Measurements from ENCODE around the gene HRH1.

HRH1 gene

DNA sequence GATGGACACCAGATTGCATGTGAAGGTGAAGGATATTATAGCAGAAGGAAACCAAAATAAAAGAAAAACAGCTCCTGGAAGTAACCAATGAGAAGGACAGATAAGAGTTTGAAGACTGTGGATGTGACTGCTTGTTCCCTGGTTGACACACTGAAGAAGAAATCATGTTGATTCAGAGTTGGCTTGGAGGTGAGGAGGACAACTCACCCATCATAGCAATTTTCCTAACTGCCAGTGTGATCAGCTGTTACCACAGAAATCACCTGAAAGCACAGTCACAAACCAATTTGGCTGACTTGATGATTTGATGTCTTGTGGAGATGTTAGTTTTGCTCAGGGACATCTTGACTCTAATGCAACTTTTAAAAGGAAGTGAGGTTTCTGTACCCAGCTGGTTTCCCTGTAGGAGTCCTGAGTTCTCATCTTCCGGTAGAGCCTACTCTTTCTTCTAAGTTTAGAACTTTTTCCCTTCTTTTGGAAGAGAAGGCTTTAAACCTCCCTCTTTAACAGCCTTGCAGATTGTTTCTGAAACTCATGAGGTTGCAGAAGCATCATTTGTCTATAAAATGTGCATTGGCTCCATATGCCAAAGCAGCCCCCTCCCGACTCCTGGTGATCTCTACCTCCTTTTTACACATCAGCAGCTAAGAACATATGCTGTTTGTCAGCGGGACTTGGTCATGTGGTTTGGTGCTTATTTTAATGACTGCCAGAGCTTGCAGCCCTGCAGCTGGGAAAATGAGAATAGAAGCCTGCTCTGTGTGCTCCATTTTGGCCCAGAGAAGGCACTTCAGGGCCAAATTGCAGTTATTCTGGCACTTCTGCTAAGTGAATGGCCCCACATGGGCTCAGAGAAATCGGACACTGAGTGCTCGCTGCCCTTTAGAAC lies 128.2 kb downstream of the HRH1 start:
- DNase-seq (ENCODE audit: low read depth) = no peak

DNA sequence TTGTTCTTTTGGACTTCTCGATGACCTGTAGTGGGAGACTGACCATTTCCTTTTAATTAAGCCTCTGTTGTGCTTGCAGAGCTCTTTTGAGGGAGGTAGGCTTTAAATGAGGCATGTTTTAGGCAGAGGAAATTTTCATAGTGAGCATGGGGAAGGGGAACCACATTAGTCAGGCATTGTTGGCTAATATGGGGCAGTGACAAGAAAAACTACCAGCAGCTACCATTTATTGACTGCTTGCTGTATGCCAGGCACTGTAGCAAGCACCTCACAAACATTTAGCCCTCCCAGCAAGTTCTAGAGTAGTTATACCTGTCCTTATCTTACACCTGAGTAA lies 128.8 kb downstream of the HRH1 start:
- no peak for DNase-seq (ENCODE audit: low read depth)

DNA sequence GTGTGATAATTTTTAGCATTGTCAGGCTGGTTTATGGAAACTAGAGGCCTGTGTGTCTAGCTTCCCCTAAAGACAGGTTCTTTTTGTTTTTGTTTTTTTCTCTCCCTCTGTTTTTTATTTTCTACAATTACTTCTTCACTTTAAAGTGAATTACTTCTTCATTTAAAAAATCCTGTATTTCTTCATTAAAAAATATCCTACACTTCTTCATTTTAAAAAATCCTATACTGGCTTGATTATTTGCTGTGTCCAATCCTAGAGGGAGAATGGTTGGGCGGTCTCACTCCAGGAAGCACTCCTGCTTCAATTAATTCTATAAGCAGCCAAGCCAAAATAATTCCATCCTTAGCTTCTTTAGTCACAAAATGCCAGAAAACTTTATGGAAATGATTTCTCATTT lies 129.7 kb downstream of the HRH1 start:
- no peak for DNase-seq (ENCODE audit: low read depth)

DNA sequence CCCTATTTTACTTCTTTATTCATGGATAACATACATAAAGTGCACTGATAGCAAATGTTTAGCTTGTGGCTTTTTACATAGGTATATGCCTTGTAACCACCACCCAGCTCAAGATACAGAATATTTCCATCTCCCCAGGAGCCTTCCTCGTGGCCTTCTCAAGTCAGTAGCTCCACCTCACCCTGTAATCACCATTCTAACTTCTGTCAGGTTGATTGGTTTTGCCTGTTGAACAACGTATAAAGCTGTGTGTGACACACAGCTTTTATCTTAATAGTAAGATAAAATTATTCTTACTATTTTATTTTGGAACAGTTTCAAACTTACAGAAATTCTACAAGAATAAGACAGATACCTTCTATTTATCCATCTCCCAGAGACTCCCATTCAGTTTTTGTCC lies 131.2 kb downstream of the HRH1 start:
- DNase-seq (ENCODE audit: low read depth) = no peak

DNA sequence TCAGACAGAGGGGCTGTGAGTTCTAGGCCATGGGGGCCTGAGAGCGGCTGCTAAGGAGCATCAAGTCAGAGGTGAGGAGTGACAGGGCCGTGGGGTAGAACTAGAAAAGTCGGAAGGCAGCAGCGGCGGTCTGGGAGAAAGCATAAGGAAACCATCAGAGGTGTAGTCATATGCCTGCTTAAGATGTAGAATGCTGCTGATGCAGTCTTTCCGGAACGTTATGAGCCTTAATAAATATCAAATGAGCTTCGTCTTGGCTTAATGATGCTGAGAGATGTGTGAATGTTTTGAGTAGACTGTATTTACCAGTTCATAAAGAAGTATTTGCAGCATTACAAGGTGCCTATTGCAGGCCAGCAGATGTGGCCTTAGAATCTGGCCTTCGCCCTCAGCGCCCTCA lies 133.1 kb downstream of the HRH1 start:
- DNase-seq (ENCODE audit: low read depth) = no peak

DNA sequence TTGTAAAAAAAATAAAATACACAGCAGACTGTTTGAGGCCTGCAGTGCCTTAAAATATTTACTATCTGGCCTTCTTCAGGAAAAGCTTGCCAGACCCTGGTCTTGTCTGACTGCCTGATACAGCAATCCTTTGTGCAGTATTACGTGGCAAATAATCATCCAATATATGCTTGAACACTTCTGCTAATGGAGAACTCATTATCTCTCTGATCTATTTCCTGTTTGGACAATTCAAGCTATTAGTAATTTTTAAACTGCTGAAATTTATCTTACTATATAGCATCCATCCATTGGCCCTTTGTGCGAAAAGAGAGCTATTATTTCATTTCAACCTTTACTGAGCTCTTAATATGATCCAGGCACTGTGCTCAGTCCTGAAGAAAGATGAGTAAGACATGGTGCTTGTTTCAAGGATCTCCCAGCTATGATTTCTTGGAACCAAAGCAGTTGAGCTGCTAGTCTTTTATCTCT lies 133.8 kb downstream of the HRH1 start:
- no peak for DNase-seq (ENCODE audit: low read depth)

DNA sequence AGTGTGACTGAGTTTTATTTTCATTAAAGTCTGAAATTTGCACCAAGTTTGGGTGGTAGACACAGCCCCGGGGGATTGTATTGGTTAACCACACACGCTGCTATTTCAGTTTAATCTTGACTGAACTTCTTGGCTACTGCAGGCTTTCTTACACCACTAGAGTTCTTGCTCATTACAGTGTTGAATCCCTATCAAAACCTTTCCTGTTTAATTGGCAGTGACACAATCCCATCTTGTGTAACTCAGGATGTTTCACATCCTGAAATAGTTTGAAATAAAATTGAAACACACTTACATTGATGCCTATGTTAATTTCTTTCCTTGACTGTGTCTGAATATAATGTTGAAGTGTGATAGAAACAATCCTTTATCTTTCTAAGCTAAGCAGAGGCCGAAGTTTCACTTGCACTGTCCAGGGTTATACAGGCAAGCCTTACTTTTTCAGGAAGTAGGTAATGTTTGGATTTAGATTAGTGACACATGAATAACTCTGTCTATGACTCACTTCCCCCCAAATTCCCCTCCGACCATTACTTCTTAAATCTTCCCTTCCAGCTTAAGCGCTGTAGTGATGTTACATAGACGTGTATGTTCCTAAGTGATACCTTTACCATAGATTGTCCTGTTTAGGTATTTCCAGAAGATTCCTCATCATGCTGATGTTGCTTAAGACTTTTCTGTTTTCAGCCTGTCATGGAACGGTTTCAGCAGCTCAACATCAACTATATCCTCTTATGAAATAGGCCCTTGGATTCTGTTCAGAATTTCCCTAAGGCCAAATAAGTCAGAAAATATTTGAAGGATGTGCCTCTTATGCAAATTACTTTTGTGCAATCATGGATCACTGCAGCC lies 134.7 kb downstream of the HRH1 start:
- DNase-seq (ENCODE audit: low read depth) = no peak

DNA sequence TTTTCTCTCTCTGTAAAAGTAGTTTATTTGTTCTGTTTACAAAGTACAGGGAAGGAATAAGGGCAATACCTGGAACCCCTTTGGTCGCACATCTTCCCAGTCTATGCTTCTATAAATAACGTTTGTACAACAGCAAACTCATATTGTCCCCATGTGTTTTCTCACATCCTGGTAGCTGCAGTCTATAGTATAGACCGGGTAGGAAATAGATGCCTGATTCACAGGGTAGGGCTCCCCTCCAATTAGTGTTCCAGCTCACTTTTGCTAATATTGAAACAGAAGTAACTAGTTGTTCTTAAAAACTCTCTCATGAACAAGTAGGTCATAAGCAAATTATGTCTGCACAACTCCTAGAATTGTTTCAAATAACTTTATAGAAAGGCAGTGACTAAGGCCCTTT lies 135.6 kb downstream of the HRH1 start:
- DNase-seq (ENCODE audit: low read depth) = no peak

DNA sequence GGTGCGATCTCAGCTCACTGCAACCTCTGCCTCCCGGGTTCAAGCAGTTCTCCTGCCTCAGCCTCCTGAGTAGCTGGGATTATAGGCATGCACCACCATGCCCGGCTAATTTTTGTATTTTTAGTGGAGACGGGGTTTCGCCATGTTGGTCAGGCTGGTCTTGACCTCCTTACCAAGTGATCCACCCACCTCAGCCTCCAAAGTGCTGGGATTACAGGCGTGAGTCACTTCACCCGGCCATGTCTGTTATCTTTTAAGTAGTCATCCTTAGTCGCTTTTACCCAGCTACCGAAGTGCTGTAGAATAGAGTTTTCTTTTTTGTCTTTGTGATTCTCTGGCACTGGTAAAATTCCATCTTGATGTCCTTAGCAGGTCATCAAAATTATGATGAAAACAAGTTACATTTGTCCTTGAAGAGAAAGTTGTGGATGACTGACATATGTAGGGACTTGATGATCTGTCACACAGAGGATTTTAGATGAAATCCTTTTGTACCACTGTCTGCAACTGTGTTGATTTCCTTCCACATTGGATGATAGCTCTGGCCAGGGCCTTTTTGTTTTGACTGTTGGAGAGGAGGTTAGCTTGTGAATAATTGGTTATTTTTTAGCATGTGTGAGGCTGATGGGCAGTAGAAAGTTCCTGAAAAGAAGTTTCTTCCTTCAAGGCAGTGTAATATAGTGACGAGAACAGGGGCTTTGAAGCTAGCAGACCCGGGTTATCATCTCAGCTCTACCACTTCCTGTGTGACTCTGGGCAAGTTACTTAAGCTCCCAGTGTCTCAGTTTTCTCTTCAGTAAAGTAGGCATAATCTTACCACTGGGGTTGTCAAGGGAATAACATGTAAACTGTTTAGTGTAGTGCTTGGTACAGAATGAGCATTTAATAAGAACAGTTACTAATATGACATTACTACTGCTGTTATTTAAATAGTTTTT lies 136.7 kb downstream of the HRH1 start:
- DNase-seq (ENCODE audit: low read depth) = no peak

DNA sequence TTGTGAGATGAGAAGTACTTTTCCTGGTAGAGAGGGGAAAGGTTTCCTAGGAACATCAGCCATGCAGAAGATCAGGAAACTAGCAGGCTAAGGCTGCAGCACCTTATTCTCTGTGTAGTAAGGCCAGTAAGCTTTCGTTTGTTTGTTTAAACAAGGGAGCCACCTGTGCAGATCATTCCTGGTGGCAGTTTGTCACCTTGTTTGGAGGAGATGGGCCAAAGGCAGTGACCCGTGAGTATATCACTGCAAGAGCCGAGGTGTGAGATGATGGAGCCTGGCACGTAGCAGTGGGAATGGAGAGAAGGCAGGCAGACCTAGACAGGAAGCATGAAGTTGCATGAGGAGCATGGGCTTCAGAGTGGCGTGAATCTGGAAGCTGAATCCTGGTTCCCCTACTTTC lies 137.5 kb downstream of the HRH1 start:
- DNase-seq (ENCODE audit: low read depth) = no peak

DNA sequence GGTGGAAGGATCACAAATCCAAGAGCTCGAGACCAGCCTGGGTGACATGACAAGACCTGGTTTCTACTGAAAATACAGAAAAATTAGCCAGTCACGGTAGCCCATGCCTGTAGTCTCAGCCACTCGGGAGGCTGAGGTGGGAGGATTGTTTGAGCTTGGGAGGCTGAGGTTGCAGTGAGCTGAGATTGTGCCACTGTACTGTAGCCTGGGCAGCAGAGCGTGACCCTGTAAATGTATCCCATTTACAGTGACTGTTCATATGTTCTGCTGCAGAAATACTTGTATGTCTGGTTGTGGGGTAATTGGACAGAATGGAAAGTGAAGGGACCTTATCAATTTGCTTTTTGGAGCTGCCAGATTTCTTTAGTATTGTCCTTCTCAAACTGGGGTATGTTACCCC lies 142.8 kb downstream of the HRH1 start:
- no peak for DNase-seq (ENCODE audit: low read depth)

DNA sequence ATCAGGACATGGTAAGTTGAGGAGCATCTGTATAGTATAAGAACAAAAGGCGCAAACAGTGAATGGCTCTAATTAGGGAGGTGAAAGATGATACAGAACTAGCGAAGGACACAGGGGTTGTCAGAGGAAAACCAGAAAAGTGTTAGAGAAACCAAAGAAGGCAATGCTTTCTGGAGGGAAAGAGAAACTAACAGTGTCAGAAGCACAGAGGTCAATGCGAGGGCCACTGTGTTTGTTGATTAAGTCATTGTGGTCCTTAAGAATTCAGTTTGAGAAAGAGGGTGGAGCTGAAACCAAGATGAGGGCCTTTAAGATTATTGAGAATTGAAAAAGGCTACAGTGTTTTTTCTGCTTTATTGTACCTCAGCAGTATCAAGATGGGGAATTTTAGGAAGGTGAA lies 146.7 kb downstream of the HRH1 start:
- no peak for DNase-seq (ENCODE audit: low read depth)

DNA sequence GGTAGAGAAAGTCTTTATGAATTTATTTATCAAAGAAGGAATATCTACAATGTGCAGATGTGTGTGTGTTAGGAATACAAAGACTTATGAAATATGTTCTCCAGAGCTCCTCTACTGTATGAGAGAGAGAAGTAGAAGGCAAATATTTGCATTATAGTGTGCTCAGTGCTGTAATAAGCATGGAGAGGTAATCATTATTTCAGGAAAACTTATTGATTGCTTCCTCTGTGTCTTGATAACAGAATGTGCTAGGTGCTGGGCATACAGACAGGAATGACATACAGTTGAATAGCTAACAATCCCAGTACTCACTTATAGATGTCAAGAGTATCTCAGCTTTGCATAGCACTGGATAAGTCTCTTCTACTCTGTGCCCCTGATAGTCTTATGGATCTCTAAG lies 148.2 kb downstream of the HRH1 start:
- DNase-seq (ENCODE audit: low read depth) = no peak

DNA sequence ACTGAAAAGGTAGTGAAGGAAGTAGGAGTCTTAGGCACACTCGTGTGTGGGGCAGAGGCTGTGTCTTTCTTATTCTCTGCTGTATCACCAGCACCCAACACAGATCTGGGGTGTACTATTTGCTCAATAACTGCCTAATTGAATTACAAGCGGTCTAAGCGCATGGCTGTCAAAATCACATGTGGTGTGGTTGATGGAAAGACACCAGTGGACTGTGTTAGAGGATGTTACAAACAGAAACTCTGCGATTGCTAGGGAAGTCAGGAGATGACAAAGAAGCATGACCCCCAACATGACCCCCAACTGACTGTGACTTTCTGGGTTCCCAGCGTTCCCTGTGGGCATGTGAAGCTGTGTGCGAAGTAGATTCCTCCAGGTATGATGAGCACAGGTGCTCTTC lies 149.9 kb downstream of the HRH1 start:
- no peak for DNase-seq (ENCODE audit: low read depth)

DNA sequence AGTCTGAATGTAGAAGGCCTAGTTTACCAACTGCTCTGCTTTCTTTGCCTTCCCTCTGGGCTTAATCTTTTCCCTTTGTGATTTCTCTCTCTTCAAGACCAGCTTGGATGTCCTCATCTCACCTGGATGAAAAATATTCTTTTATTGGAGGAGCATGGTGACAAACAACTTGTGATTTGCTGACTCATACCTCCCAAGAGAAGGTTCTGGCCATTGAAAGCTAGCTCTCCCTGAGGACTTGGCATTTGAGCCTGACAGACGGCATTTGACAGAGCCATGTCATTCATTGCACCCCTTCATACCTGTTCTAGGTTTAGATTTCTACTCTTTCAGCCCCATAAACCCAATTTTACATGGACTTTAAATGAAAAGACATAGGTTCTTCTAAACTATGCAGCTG lies 151.2 kb downstream of the HRH1 start:
- no peak for DNase-seq (ENCODE audit: low read depth)

DNA sequence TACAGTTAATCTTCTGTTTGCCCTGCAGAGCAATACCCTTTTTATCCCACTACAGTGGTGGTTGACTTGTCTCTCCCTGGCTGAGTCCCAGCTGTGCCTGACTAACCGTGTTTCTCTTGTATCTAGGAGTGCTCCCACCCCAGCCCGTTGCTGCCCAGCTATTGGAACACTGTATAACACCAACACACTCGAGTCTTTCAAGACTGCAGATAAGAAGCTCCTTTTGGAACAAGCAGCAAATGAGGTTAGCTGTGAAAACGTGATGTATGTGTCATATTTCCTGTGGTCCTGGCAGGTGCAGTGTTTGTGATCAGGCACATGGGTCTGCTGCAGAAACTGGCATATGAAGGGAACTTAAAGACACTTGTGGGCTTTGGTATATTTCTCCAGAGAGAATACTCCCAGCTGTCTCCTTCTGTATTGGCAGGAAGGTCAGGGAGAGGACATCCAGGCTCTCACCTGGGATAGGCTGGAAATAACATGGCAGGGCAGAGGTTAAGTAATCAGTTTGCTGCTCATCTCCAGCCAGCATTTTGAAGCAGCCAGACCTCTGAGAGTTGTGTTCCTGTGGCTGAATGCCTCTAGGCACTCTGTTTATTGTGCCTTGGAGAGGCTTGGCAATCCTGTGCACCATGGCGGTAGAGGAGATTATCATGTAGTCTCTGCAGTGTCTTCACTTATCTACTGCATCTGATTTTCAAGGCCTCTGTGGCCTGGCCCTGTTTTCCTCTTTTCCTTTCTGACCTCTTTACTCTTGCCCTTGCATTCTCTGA lies 152.7 kb downstream of the HRH1 start:
- DNase-seq (ENCODE audit: low read depth) = peak; percentile 5

DNA sequence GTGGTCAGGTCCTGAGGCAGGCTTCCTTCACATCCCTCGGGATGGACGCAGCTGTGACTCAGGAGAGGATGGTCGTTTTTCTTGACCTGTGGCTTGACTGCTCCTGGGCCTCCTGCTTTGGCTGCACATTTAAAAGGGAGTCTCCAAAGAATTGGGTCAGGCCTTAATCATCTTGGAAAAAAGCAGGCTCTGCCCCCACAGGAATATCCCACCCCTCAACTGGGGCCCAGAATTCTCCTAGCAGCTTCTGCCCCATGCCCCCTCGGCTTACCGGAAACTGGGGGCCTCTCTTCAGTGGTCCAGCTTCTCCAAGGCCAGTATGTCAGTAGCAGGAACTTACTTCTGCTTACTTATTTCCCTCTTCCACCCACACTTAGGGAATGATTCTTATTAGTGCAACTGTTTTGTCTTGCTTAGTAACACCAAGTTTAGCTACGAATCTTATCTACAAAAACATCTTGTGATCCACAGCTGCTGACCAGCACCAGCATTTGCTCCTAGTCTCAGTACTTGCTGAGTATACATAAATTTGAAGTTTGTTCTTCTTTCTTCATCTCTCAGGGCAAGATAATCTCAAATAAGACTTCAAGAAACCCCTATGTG lies 153.6 kb downstream of the HRH1 start:
- no peak for DNase-seq (ENCODE audit: low read depth)

DNA sequence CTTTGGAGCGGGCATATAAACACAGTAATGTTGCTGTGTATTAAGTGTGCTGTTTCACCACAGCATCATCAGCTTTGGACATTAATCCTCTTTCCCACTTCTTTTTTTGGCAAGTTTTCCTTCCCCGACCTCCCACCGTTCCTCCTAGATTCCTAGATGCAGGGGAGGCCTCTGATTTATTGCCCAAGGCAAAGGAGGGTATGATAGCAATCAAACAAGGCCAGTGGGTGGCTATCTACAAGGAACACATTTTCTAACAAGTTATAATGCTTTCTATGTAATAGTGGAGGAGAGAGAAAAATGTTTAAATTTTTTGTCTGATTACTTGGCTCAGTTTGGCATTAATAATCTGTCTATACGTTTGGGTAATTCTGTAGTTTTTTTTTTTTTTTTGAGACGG lies 156.0 kb downstream of the HRH1 start:
- DNase-seq (ENCODE audit: low read depth) = no peak

DNA sequence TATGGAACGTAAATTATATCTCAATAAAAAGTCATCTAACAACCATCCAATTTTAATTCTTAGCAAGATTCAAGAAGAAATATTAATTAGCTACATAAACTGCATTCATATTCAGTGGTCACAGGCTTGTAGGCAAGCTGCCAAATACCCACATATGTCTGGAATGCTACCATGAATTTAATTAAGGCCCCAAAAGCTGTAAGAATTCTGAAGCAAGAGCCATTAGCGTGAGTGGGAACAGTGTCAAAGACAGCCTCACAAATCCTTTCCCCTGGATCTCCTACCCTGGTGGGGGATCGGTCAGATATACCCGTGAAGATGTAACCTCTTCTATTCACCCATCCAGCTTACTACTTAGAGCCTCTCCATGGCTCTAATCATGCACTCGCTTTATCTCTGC lies 157.9 kb downstream of the HRH1 start:
- no peak for DNase-seq (ENCODE audit: low read depth)

Data from activated T-cell treated with anti-CD3 and anti-CD28 coated beads for 1 hour (primary cell).